ENCODE results near the gene MAP4K5.

The MAP4K5 gene

GRCh38 chr14:50477760-50478159 lies 54.6 kb downstream of the MAP4K5 start (continued):
- TF ChIP-seq RARB (CRISPR knock-in tag; IDR thresholded peaks at IDR 0.05) (no peak), PPARA (CRISPR knock-in tag; IDR thresholded peaks at IDR 0.05; ENCODE audit: borderline replicate concordance) (no peak), ISL1 (CRISPR knock-in tag; IDR thresholded peaks at IDR 0.05) (no peak), CREB5 (CRISPR knock-in tag; IDR thresholded peaks at IDR 0.05; ENCODE audit: low read depth) (no peak), ZNF8 (CRISPR knock-in tag; IDR thresholded peaks at IDR 0.05) (no peak), ARNTL (CRISPR knock-in tag; IDR thresholded peaks at IDR 0.05; ENCODE audit: borderline replicate concordance, low read depth) (no peak)

- no peak for ATAC-seq
- no peak for TF ChIP-seq BACH2 (CRISPR knock-in tag; IDR thresholded peaks at IDR 0.05; ENCODE audit: borderline replicate concordance)
These were observed 56.2 kb downstream of the MAP4K5 start for GRCh38 chr14:50476134-50476533.

GRCh38 chr14:50475460-50475859 lies 56.9 kb downstream of the MAP4K5 start:
- ATAC-seq: no peak
- TF ChIP-seq ESRRG (CRISPR knock-in tag; IDR thresholded peaks at IDR 0.05) (no peak), CSDC2 (CRISPR knock-in tag; IDR thresholded peaks at IDR 0.05) (no peak), ZC3H10 (CRISPR knock-in tag; IDR thresholded peaks at IDR 0.05) (no peak), ARNTL (CRISPR knock-in tag; IDR thresholded peaks at IDR 0.05; ENCODE audit: borderline replicate concordance, low read depth) (no peak), SNAI2 (CRISPR knock-in tag; IDR thresholded peaks at IDR 0.05) (no peak), BACH2 (CRISPR knock-in tag; IDR thresholded peaks at IDR 0.05; ENCODE audit: borderline replicate concordance) (no peak), ZNF8 (CRISPR knock-in tag; IDR thresholded peaks at IDR 0.05) (no peak), CSRNP3 (CRISPR knock-in tag; IDR thresholded peaks at IDR 0.05) (no peak), ZFP30 (CRISPR knock-in tag; IDR thresholded peaks at IDR 0.05) (no peak), ZNF70 (CRISPR knock-in tag; IDR thresholded peaks at IDR 0.05) (no peak), ZFP3 (CRISPR knock-in tag; IDR thresholded peaks at IDR 0.05) (no peak), ZNF565 (CRISPR knock-in tag; conservative IDR thresholded peaks at IDR 0.05; ENCODE audit: low read depth) (no peak), RARB (CRISPR knock-in tag; IDR thresholded peaks at IDR 0.05) (no peak), PPARA (CRISPR knock-in tag; IDR thresholded peaks at IDR 0.05; ENCODE audit: borderline replicate concordance) (no peak), TOX (CRISPR knock-in tag; IDR thresholded peaks at IDR 0.05; ENCODE audit: borderline replicate concordance) (no peak), GLIS3 (CRISPR knock-in tag; IDR thresholded peaks at IDR 0.05) (no peak), CREB5 (CRISPR knock-in tag; IDR thresholded peaks at IDR 0.05; ENCODE audit: low read depth) (no peak)

- no peak for ATAC-seq
- TF ChIP-seq SNAI2 (CRISPR knock-in tag; IDR thresholded peaks at IDR 0.05): no peak
- TF ChIP-seq CREB5 (CRISPR knock-in tag; IDR thresholded peaks at IDR 0.05; ENCODE audit: low read depth): no peak
- no peak for TF ChIP-seq ESRRG (CRISPR knock-in tag; IDR thresholded peaks at IDR 0.05)
- no peak for TF ChIP-seq BACH2 (CRISPR knock-in tag; IDR thresholded peaks at IDR 0.05; ENCODE audit: borderline replicate concordance)
- TF ChIP-seq CSDC2 (CRISPR knock-in tag; IDR thresholded peaks at IDR 0.05): no peak
- TF ChIP-seq GLIS3 (CRISPR knock-in tag; IDR thresholded peaks at IDR 0.05): no peak
- TF ChIP-seq RARB (CRISPR knock-in tag; IDR thresholded peaks at IDR 0.05): no peak
- no peak for TF ChIP-seq OSR1 (CRISPR knock-in tag; IDR thresholded peaks at IDR 0.05)
- TF ChIP-seq POU6F1 (CRISPR knock-in tag; IDR thresholded peaks at IDR 0.05; ENCODE audit: borderline replicate concordance, low read depth): no peak
- TF ChIP-seq ZNF565 (CRISPR knock-in tag; conservative IDR thresholded peaks at IDR 0.05; ENCODE audit: low read depth): no peak
- no peak for TF ChIP-seq PPARA (CRISPR knock-in tag; IDR thresholded peaks at IDR 0.05; ENCODE audit: borderline replicate concordance)
- TF ChIP-seq TSHZ2 (CRISPR knock-in tag; IDR thresholded peaks at IDR 0.05): no peak
- no peak for TF ChIP-seq ZC3H10 (CRISPR knock-in tag; IDR thresholded peaks at IDR 0.05)
- no peak for TF ChIP-seq ZFP3 (CRISPR knock-in tag; IDR thresholded peaks at IDR 0.05)
- no peak for TF ChIP-seq TOX (CRISPR knock-in tag; IDR thresholded peaks at IDR 0.05; ENCODE audit: borderline replicate concordance)
These were observed 60.4 kb downstream of the MAP4K5 start for GRCh38 chr14:50471838-50472465.
